ENCODE data around the gene IL27RA.
A peak's percentile ranks its signal among the peaks of the same experiment; 100 is the strongest.
"Not testable (repeated sequence)": the region's sequence is repeated elsewhere in the genome, so short reads cannot be mapped to it uniquely, and the experiment has no call there.

The IL27RA gene

GRCh38 chr19:14048443-14049153 lies 17.0 kb downstream of the IL27RA start (continued):
- TF ChIP-seq ZNF26 (tag by site-specific recombination; IDR thresholded peaks at IDR 0.05) = no peak

- ChIA-PET POLR2A (no interaction called here), CTCF (interaction anchor here (0.6 to 2.6 kb wide), 5 partner anchors 8 to 1084 kb away, joined by 3 to 7 read pairs (median 4); no protein-coding TSS in a partner anchor)
- Histone ChIP-seq H3K4me1 (ENCODE audit: control insufficient read depth, insufficient read depth, low read length) (no peaks in the 10 kb centered on the region), H3K9me3 (ENCODE audit: control insufficient read depth, insufficient read depth, low read depth, low read length) (no peaks in the 10 kb centered on the region; the same call in 1 of the 2 replicates), H3K27ac (ENCODE audit: extremely low read depth, low read depth, low read length) (no peak overlapping the region), H3K36me3 (ENCODE audit: control insufficient read depth in 2 of 2, insufficient read depth in 1 of 2, low read length in 2 of 2) (no peaks in the 10 kb centered on the region; a peak in 1 of 3 replicates), H3K4me3 (ENCODE audit: low read depth, low read length) (no peak overlapping the region)
- TF ChIP-seq ZNF623 (tag by site-specific recombination; IDR thresholded peaks at IDR 0.05) (peak; percentile 98), AEBP2 (tag by site-specific recombination; IDR thresholded peaks at IDR 0.05; ENCODE audit: borderline replicate concordance) (no peak), ZNF639 (tag by site-specific recombination; IDR thresholded peaks at IDR 0.05) (no peak)
Measured at GRCh38 chr19:14050512-14050911, 18.9 kb downstream of the IL27RA start.

- CTCF ChIA-PET = interaction anchor here (0.6 to 1.2 kb wide), 7 partner anchors 9 to 1685 kb away, joined by 3 to 4 read pairs (median 4); no protein-coding TSS in a partner anchor
- H3K4me1 ChIP-seq (ENCODE audit: control insufficient read depth, insufficient read depth, low read length); H3K4me3 ChIP-seq (ENCODE audit: low read depth, low read length); H3K36me3 ChIP-seq (ENCODE audit: control insufficient read depth in 2 of 2, insufficient read depth in 1 of 2, low read length in 2 of 2); H3K9me3 ChIP-seq (ENCODE audit: control insufficient read depth, insufficient read depth, low read depth, low read length); H3K27ac ChIP-seq (ENCODE audit: extremely low read depth, low read depth, low read length); POLR2A ChIA-PET: not testable (repeated sequence)
- peak; percentile 80 for TF ChIP-seq ZNF121 (tag by site-specific recombination; IDR thresholded peaks at IDR 0.05)
Measured at GRCh38 chr19:14050961-14051360, 19.4 kb downstream of the IL27RA start.

- Histone ChIP-seq H3K4me1 (ENCODE audit: control insufficient read depth, insufficient read depth, low read length) (no peaks in the 10 kb centered on the region), H3K9me3 (ENCODE audit: control insufficient read depth, insufficient read depth, low read depth, low read length) (no peaks in the 10 kb centered on the region; the same call in 1 of the 2 replicates), H3K4me3 (ENCODE audit: low read depth, low read length) (no peak overlapping the region), H3K36me3 (ENCODE audit: control insufficient read depth in 2 of 2, insufficient read depth in 1 of 2, low read length in 2 of 2) (no peaks in the 10 kb centered on the region; a peak in 1 of 3 replicates), H3K27ac (ENCODE audit: extremely low read depth, low read depth, low read length) (no peak overlapping the region)
- ChIA-PET CTCF (interaction anchor here (1.0 to 2.4 kb wide), 4 partner anchors 8 to 62 kb away, joined by 3 to 20 read pairs (median 4); no protein-coding TSS in a partner anchor), POLR2A (no interaction called here)
- TF ChIP-seq ZNF530 (tag by site-specific recombination; IDR thresholded peaks at IDR 0.05; ENCODE audit: low read depth) = no peak
- no peak for TF ChIP-seq ZNF426 (tag by site-specific recombination; IDR thresholded peaks at IDR 0.05)
- no peak for TF ChIP-seq ZBTB48 (tag by site-specific recombination; IDR thresholded peaks at IDR 0.05)
- no peak for TF ChIP-seq ZNF76 (tag by site-specific recombination; IDR thresholded peaks at IDR 0.05; ENCODE audit: borderline replicate concordance, low read depth)
- TF ChIP-seq ZNF514 (tag by site-specific recombination; IDR thresholded peaks at IDR 0.05) = no peak
- TF ChIP-seq SALL2 (tag by site-specific recombination; IDR thresholded peaks at IDR 0.05; ENCODE audit: borderline replicate concordance) = no peak
- no peak for TF ChIP-seq ZSCAN4 (tag by site-specific recombination; IDR thresholded peaks at IDR 0.05)
- TF ChIP-seq ZFHX2 (tag by site-specific recombination; conservative IDR thresholded peaks at IDR 0.05) = no peak
- TF ChIP-seq BCL6B (tag by site-specific recombination; IDR thresholded peaks at IDR 0.05) = no peak
- no peak for TF ChIP-seq CTCF (tag by site-specific recombination; IDR thresholded peaks at IDR 0.05)
- no peak for TF ChIP-seq ZBTB17 (tag by site-specific recombination; IDR thresholded peaks at IDR 0.05)
- no peak for TF ChIP-seq ZNF239 (tag by site-specific recombination; IDR thresholded peaks at IDR 0.05)
- TF ChIP-seq ZNF16 (tag by site-specific recombination; IDR thresholded peaks at IDR 0.05; ENCODE audit: low read depth) = no peak
- no peak for TF ChIP-seq MZF1 (tag by site-specific recombination; IDR thresholded peaks at IDR 0.05; ENCODE audit: borderline replicate concordance)
- no peak for TF ChIP-seq KLF7 (tag by site-specific recombination; IDR thresholded peaks at IDR 0.05; ENCODE audit: borderline replicate concordance)
Measured at GRCh38 chr19:14051980-14052379, 20.4 kb downstream of the IL27RA start.

Data from HEK293 (cell line).